Astrocyte of the hippocampus (primary cell): ENCODE results near the gene RNF181.
"Not testable (repeated sequence)": the region's sequence is repeated elsewhere in the genome, so short reads cannot be mapped to it uniquely, and the experiment has no call there.

Source experiments
- DNase-seq: peaks from one replicate; pipeline ENCODE4 v3.0.0; 2011; ENCODE audit warnings: low read depth, low spot score

Gene RNF181, protein sequence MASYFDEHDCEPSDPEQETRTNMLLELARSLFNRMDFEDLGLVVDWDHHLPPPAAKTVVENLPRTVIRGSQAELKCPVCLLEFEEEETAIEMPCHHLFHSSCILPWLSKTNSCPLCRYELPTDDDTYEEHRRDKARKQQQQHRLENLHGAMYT

DNA sequence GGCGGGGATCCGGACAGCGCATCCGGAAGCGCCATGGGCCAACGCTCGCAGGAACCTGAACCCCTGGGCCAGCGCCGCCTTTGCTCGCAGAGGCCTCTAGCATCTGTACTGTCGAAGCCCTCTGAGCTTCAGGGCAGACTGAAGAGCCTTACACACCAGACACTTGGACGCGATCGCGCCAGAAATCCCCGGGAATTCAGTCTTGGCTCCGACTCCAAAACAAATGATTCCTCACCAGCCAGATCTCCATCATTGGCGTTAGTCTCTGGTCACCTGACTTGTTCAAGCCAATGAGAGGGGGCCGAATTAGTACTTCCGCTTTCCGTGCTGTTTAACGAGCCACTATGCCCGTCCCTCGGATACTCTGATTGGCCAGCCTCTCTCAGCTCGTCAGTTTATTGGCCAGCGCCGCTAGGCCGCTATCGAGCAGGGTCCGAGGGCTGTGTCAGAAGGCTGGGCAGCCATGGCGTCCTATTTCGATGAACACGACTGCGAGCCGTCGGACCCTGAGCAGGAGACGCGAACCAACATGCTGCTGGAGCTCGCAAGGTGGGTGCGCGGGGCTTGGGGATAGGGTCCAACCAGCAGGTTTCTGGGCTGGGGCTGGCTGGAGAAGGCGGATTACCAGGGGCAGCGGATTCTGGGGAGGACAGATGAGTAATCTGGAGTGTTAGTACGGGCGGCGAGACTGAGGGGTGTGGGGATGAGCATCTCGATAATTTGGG, at the start of gene RNF181:
Gene RNF181 (plus strand): TSS at position 445 of the 725 bp plus-strand sequence. CDS start 19 bp downstream, at position 464.
- DNase-seq, result peak; percentile 99

DNA sequence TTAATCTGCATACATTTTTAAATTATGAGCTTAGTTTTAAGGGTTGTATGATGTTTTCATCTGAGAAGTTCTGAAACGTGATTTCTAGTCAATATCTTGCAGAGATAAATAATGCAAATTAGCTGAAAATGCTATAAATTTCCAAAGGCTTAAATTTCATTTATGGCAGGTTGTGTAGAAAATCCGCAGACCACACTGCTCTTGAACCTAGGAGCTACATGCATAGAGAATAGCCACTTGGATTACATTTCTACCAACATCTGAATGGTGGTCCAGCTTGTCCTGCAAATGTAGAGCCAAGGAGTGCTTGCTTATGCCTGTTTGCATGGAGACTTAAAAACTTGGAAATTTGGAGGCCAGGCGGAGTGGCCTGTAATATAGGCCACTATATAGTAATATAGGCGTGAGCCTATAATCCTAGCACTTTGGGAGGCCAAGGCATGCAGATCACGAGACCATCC, 49.7 kb upstream of the RNF181 start:
- no peak for DNase-seq

DNA sequence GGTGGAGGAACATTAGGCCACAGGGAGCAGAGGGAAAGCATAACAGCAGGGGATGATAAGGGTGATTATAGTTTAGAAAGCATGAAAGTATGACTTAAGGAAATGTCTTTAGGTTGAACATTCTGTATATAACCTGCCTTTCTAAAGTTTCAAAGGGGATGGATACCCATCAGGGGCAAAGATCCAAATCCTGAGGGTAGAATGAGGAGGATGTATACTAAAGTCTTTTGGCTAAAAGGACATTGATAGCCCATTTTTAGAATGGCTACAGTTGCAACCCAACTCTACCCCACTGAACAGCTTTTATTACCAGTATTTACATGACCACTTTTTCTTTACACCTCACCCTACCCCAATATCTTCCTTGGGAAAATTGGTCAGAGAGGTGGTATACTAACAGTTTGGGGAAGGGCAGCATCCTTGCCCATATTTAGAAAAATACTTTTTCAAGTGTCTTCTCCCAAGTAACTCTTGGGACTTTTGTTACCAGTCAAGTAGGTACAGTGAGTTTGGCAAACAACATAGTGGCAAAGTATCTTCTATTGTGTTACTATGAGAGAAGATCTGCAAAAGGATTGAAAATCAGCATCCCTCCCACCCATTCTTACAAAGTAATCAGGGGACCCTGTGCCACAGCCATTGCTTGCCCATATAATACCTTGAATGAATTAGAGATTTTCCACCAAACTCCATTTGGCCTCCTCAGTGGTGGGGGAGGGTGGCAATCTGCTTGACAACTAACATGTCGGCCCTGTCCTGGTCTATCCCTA, 48.3 kb upstream of the RNF181 start:
- DNase-seq, result no peak

DNA sequence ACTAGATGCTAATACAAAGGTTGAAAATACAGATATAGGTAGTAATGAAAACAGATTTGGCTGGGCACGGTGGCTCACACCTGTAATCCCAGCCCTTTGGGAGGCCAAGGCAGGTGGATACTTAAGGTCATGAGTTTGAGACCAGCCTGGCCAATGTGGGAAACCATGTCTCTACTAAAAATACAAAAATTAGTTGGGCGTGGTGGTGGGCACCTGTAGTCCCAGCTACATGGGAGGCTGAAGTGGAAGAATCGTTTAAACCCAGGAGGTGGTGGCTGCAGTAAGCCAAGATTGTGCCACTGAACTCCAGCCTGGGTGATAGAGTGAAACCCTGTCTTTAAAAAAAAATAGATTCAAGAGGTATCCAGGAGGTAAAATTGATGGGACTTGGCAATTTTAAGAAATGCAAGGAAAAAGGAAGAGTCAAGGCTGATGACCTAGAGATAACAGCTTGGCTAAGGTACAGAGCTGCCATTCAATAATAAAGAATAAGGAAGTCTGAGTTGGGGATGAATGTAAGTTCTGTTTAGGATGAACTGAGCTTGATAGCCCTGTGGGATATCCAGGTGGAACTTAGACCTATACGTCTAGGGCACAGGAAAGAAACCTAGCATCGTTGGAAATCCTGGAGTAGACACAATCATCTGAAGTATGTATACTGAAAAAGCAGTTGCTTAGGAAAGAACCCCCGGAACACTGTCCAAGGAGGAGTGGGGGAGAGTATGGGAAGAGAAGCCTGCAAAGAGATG, 47.5 kb upstream of the RNF181 start:
- DNase-seq, result no peak

DNA sequence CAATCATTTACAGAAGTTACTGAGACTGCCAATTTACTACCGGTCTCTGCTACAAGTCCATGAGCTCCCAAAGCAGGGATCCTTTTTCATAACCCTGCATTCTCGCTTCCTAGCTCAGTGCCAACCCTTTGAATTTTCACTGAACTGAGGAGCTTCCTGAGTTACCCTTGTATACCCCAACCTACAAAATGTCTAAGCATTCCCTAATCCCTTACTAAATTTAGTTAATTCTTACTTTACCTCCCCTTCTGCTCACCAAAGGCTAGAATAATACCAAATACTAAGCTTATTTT, 47.0 kb upstream of the RNF181 start:
- DNase-seq, result no peak

DNA sequence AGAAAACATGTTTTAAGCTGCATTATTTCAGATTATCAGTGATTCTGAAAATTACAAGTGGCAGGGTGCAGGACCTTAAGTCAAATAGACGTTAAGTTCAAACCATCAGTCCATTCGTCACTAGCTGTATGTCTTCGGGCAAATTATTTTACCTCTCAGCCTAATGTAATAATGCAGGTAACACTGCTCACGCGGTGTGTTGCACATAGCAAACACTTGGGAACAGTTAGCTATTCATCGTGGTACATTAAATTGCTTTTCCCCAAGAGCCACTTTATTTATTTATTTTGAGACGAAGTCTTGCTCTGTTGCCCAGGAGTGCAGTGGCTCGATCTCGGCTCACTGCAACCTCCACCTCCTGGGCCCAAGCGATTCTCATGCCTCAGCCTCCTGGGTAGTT, 46.5 kb upstream of the RNF181 start:
- no peak for DNase-seq

DNA sequence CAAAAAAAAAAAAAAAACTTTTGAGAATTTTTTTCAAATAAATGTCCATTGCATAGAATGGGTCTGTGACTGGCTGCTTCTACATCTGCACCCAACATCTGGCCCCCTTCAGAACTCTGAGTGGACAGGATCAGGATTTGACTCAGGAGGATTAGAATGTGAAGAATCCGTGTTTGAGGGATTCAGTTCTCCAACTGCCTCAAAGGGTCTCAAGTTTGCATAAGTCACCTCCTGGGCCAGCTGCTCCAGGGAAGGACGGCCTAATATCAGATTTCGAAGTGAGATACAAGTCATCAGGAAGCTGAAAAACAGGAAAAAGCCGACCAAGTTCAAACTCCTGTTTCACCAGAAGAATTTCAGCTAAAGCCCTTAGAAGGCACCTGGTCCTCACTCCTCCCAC, 45.7 kb upstream of the RNF181 start:
- DNase-seq, result peak; percentile 67

DNA sequence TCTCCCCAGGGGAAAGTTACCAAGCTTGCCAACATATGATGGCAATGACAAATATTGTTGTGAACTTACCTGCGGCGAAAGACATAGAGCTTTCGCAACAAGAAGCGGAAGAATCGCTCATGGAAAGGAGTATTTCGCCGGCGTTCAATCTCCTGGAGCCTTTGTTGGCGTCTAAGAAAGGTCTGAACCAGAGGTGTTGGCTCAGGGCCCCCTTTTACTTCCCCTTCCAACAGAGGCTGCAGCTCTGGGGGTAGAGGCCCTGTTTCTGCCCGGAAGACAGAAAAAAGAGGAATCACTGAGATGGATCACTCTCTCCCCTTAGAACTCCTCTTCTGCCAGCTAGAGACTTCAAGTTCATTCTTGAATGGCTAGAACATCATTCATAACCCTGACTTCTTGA, 45.1 kb upstream of the RNF181 start:
- no peak for DNase-seq

DNA sequence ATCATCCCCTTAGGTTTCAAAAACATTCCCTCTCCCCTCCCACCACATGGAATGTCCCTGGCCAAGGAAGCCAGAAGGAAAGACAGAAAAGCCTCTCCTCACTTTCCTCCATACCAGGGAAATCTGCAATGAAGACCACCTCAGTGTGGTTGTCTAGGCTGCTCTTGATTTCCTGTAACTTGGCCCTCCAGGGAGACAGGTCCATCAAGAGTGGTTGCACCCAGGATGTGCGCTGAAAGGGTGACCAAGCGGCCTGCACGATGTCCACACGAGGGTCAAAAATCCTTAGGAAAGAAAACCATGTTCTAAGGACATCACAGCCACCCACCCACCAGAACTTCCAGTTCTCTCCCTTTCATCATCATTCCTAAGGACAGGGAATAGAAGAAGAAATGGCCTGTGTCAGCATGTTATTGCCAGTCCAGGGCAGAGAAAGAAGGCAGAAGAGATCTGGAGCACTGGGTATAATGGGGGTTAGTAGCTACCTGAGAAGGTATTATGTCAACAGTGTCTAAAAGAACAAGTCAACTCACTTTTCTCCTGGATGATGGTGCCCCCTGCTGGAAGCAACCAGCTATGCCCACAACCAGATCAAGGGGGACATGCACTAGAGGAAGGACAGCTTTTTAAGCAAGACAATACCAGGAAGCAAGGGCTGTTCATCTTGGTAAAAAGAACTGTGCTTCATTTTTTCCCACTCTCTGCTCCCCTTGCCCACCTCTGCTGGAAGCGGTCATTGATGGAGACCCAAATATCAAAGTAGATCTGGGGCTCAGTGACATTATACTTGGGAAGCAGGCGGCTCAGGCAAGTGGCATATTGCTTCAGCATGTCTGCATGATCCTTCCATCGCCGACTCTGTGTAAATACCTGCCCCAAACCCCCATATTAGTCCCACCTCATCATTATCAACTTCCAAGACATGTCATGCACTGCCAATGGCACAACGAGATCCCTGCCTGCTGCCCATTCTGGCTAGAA, 43.6 kb upstream of the RNF181 start:
- peak; percentile 86 for DNase-seq

DNA sequence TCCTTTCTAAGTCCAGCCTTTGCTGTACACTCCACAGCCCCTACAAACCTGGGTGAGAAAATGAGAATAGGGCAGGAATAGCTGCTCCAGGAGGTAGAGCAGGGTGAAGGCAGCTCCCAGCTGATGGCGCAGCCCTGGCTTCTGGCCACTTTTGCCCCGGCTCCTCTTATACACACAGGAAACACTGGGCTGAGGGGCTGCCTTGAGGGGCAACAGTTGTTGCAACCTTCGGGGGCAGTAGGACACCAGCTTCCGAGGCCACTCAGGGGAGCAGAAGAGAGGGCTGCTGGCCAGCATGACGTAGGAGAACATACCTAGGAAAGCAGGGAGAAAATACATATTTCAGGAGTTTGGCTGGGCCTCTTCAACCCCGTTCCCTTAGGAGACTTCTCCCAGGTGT, 42.4 kb upstream of the RNF181 start:
- no peak for DNase-seq

DNA sequence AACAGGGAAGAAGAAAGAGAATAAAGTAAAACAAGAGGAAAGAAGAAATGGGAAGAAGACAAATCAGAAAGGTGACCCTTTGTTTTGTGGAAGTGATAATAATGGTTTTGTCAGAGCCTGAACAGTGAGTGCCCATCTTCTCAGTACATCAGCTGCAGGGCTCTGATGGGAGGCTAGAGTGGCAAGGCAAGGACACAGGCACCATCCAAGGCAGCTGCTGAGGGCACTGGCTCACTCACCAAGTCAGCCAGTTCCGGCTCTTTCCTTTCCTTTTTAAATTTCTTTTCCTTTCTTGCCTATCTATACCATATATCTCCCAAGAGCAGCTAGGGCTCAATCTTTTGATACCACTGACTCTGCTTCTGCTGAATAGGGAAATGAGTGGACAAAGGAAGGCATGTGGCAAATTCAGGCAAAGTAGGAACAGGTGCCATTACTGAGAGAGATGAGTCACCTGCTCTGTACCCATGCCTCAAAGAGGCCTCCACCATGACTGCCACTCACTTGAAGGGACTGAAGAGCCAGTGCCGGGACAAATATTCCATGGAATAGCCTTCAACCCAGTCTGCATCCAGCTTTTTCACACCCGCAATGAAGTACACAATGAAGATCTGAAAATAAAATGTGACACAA, 40.4 kb upstream of the RNF181 start:
- no peak for DNase-seq

DNA sequence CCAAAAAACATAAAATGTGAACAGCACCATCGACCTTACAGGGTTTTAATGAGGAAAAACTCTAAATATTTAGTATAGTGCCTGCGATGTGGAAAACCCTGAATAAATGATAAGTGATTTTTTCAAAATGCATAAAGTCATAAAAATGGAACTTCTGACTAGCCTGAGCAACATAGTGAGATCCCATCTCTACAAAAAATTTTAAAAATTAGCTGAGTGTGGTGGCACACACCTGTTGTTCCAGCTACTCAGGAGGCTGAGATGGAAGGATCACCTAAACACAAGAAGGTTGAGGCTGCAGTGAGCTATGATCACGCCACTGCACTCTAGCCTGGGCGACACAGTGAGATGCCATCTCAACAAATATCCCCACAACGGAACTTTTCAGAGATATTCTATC, 38.4 kb upstream of the RNF181 start:
- no peak for DNase-seq

DNA sequence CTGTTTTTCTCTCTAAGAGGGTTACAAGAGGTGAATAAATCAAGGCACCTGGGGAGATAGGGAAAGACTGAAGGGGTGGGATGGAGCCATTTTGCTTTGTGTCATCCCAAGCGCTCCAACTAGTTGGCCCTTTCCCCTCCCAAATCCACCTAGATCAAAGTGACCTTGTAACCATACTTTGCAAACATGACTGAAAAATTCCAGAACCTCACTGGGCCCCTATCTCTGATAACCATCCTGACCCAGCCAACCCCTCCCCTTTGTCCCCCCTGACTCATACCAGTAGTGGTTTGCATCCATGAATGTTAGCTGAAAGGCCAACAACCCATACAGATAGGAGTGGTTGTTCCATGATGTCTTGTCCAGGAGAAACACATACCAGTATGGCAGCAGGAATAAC, 37.4 kb upstream of the RNF181 start:
- no peak for DNase-seq

DNA sequence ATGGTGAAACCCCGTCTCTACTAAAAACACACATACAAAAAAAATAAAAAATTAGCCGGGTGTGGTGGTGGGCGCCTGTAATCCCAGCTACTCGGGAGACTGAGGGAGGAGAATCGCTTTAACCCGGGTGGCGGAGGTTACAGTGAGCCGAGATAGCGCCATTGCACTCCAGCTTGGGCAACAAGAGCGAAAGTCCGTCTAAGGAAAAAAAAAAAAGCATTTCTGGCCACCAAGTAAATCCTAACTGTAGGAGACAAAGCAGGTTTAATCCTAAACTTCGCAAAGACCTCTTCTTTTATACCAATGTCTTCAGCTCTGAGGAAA, 35.2 kb upstream of the RNF181 start:
- DNase-seq, result not testable (repeated sequence)

DNA sequence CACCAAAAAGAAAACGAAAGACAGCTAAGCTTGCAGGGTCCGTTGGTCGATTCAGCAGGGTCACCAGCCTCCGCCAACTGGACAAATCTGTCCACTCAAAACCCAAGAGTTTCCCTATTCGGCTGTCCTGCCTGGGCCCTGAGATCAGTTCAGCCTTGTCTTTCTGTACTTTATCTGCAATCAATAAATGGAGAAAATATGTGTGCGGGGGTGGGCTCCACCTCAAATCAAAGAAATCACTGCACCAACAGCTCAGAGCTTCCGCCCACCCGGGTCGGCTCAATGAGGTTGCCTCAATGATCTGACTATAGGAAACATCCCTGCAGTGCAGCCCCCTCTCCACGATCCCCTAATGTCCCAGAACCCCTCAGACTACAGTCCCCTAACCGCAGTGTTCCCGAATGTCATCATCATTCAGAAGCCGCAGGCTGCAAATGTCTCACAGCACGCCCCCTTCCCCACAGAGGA, 34.7 kb upstream of the RNF181 start:
- DNase-seq, result no peak

DNA sequence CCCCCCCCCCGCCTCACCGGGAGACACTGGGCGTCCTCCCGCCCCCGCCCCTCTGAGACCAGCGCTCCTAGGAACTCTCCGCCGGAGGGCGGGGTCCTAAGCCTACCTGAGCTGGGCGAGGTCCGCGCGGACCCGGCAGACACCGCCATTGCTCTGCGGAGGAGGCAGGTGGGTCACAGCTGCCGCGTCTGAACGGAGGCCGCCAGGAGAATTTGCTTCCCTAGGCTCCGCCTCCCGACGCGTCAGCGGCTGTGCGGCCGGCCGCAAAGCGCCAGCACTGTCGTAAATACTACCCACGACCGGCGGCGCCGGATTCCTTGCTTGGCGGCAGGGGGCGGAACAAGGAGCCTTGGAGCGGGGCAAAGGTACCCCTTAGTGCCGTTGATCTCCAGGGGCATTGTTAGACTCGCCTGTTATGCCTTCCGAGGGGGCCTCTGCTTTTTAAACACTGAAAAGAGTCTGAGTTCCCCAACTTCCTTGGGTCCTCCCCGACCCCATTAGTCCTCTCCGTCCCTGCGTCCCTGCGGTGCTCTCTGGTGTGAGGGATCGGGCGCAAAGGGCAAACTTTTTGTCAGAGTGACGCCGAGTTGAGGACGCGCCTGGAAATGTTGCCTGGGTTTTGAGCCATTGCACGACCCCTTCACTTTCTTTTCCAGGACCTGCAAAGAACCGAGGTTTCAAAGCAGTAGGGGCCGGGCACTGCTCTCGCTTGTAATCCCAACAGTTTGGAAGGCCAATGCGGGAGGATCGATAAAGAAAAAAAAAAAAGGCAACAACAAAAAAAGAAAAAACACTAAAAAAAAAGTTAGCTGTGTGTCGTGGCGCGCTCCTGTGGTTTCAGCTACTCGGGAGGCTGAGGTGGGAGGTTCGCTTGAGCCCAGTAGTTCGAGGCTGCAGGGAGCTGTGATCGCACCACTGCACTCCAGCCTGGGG, 34.0 kb upstream of the RNF181 start, which contains the start of gene GGCX:
Gene GGCX (minus strand): TSS at position 214 of the 933 bp plus-strand sequence. CDS start 65 bp downstream, at position 149.
- peak; percentile 98 for DNase-seq

DNA sequence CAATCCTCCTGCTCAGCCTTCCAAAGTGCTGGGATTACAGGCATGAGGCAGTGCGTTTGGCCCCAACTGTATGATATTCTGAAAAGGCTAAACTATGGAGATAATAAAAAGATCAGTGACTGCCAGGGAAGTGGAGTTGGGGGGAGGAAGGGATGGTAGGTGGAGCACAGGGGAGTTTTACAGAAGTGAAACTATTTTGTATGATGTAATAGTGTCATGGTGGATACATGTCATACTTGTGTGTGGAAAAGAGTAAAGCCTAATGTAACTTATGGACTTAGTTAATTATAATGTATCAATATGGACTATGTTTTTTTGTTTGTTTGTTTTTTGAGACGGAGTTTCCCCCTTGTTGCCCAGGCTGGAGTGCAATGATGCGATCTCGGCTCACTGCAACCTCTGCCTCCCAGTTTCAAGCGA, 31.4 kb upstream of the RNF181 start:
- no peak for DNase-seq

DNA sequence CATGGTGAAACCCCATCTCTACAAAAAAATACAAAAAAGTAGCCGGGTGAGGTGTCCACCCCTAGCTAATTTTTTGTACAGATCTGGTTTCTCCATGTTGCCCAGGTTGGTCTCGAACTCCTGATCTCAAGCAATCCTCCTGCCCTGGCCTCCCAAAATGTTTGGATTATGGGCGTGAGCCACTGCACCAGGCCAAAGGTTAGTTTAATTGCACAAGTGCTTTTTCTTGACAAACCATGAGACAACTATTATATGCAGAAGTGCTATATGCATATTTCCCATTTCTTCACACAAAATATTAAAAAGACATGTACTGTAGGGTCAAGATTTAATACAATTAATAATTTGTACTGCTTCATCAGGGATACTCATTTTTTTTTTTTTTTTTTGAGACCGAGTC, 29.3 kb upstream of the RNF181 start:
- no peak for DNase-seq

DNA sequence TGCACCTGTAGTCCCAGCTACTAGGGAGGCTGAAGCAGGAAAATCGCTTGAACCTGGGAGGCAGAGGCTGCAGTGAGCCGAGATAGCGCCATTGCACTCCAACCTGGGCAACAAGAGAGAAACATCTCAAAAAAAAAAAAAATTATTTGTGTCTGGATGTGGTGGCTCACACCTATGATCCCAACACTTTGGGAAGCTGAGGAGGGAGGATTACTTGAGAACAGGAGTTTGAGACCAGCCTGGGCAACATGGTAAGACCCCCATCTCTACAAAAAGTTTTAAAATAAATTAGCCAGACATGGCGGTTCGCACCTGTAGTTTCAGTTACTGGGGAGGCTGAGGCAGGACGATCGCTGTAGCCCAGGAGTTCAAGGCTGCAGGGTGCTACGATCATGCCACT, 19.8 kb upstream of the RNF181 start:
- DNase-seq, result no peak

DNA sequence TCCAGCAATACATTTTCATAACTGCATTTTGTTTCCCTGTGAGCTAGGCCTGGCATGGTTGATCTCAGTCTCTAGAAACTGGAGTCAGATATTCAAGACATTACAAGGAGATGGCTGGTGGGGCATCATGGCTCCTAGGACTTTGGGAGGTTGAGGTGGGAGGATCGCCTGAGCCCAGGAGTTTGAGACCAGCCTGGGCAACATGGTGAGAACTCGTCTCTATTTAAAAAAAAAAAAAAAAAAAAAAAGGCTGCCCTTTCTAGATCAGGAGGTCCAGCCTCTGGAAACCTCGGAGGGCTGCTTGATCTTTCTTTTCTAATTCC, 18.5 kb upstream of the RNF181 start:
- DNase-seq, result no peak
